ENCODE measurements around the gene ITIH4.
A peak's percentile ranks its signal among the peaks of the same experiment; 100 is the strongest.

ITIH4 gene

GRCh38 chr3:52795298-52795900, 35.1 kb downstream of the ITIH4 start:
- DNase-seq, result no peak

DNA sequence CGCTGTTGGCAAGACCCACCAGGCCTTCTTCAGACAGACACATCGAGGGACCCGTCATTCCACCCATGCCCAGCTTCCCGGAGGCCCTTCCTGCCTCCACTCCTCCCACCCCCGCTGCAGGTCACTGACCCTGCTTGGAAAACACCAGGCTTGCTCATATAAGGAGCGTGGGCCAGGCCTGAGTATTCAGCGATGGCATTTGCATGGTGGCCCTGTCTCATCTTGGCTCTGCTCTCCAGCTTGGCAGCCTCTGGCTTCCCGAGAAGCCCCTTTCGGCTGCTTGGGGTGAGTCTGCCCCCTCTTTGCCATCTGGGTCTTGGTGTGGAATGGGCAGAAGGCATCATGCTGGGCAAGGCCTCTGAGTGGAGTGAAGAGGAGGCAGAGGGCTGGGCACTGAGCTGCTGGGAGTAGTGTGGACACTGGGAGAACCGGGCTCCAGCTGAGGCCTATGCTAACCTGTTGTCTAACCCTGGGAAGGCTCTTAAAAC, 35.8 kb downstream of the ITIH4 start, which contains the start of gene ITIH3:
ITIH3 (plus strand) TSS at position 185 of the 488 bp plus-strand sequence; CDS start at position 193, 8 bp downstream.
- DNase-seq, result no peak

DNA sequence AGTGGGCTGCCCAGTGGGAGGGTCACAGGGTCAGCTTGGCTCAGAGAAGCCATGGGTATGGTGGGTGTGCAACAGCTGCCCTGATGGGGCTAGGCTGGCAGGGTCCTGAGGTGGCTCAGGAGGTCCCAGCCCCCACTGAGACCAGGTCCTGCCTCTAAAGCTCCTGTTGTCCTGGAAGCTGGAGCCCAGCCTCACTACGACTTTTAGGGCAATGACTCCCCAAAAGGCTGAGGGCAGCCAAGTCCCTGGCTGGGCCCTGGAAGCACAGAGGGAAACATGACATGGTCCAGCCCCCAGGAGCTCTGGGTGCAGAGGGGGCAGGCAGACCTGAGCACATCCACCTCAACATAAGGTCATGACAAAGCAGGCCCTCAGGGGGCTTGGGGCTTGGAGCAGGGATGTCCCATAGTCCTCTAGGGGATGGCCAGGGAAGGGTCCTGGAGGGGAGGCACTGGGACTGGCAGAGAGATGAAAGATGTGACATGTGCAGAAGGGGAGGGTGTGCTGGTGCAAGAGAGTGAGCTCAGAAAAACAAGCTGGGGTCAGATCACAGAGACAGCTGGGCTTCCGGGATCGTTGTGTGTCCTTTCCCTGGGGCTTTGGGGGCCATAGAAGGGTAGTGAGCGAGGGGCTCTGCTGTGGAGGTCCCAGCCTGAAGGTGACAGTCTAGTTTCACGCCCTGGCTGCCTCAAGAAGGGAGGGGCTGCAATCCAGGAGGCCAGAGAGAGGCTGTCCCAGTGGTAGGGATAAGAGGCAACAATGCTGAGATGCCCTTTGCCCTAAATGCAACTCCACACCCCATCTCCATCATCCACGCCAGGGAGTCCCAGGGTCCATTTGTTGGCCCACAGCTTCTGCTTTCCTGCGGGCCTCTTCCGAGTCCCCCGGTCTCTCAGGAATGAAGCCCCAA, 36.5 kb downstream of the ITIH4 start:
- no peak for DNase-seq

DNA sequence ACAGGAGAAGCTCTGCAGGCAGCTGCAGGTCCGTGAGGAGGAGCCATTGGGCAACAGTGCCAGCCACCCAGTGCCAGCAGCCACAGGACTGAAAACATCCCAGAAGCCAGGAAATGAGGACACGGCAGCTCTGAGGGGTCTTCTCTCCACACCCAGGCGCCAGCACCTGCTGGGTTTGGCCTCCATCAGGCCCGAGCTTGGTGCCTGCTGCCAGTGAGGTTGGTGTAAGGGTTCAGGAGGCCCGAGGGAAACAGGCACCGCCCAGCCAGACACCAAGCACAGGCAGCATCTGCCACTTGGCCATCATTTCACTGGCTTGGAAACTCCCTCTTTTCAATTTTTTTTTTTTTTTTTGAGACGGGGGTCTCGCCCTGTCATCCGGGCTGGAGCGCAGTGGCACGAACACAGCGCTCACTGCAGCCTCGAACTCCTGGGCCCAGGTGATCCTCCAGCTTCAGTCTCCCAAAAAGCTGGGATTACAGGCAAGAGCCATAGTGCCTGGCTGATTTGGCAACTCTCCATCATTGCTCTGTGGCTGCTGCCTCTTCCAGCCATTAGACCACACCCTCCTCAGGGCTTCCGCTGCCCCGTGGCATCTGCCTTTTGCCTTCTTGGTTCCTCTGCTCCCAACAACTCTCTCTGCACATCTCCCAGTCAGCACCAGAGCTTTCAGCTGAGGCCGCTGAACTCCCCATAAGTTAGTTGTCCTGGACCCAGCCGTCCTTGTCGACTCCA, 37.3 kb downstream of the ITIH4 start:
- DNase-seq, result no peak

- DNase-seq, result peak; percentile 11
These were observed 38.1 kb downstream of the ITIH4 start for GRCh38 chr3:52792413-52792812.

- DNase-seq, result no peak
These were observed 38.5 kb downstream of the ITIH4 start for GRCh38 chr3:52791928-52792327.

- no peak for DNase-seq
These were observed 39.1 kb downstream of the ITIH4 start for GRCh38 chr3:52791366-52791765.

DNA sequence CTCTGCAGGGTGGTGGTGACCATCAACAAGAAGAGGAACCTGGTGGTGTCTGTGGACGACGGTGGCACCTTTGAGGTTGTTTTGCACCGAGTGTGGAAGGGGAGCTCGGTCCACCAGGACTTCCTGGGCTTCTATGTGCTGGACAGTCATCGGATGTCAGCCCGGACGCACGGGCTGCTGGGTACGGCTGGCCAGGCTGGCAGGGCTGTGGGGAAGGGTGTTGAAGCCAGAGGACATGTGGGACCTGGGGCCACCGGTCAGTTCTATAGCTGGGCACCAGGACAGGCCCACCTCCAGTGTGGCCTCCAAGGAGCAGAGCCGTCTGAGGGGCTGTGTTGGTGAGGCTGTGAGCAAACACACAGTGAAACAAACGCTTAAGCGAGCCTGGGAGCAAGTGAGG, 39.7 kb downstream of the ITIH4 start:
- DNase-seq, result no peak

DNA sequence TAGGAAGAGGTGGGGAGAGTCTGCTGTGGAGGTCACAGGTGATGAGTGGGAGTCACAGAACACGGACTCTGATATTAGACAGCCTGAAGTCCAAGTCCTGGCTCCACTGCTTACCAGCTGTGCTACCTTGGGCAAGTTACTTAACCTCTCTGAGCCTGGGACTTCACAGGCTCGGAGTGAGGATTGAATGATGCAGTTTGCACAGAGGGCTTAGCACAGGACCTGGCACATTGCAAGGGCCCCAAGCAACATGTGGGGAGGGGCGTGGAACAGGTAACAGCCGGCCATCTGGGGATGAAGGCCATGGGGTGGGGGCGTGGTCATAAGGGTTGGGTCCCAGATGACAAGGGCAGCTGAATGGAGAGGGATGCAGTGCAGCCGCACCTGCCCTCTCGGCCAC, 40.1 kb downstream of the ITIH4 start:
- no peak for DNase-seq

GRCh38 chr3:52789746-52790040, 40.8 kb downstream of the ITIH4 start:
- DNase-seq, result no peak

- DNase-seq, result no peak
These were observed 41.4 kb downstream of the ITIH4 start for GRCh38 chr3:52788890-52789745.

GRCh38 chr3:52787672-52788625, 42.5 kb downstream of the ITIH4 start:
- no peak for DNase-seq

DNA sequence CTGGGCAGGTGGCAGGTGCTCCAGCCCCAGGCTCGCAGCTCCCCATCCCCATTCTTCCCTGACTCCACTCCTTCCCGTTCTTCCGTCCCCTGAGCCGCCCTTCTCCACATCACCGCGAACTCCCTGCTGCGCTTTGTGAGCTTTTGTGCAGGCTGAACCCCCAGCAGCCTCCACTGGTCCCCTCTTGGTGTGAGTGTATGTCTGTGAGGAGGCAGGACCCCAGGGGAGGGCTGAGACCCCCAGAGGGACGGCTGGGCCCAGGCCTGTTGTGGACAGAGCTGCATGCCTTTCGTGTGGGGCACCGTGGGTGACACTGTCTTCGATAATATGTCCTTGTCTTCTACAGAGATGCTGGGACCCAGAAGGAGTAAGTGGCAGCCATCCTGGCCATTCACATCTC, 43.2 kb downstream of the ITIH4 start:
- DNase-seq, result no peak

- no peak for DNase-seq
These were observed 43.9 kb downstream of the ITIH4 start for GRCh38 chr3:52786330-52787215.

DNA sequence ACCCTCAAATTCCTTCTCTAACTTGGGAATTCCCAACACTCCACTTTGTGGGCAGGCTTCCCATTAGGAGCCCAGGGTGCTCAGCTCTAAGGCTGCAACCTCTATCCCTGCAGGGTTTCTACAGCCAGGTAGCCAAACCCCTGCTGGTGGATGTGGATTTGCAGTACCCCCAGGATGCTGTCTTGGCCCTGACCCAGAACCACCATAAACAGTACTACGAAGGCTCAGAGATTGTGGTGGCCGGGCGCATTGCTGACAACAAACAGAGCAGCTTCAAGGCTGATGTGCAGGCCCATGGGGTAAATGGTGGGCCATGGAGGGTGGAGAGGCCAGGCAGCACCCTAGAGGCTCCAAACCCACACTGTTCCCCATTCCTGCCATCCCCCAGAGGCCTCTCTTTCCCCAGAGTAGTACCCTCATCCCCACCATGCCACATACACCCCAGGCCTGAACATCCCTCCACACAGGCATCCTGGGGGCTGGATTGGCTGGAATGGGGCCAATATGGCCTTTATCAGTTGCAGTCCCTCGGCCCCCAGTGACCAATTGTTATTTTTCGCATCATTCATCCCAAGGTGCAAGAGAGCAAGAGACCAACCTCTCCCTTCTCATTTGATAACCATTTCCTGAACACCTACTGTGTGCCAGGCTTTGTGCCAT, 45.4 kb downstream of the ITIH4 start:
- DNase-seq, result no peak

DNA sequence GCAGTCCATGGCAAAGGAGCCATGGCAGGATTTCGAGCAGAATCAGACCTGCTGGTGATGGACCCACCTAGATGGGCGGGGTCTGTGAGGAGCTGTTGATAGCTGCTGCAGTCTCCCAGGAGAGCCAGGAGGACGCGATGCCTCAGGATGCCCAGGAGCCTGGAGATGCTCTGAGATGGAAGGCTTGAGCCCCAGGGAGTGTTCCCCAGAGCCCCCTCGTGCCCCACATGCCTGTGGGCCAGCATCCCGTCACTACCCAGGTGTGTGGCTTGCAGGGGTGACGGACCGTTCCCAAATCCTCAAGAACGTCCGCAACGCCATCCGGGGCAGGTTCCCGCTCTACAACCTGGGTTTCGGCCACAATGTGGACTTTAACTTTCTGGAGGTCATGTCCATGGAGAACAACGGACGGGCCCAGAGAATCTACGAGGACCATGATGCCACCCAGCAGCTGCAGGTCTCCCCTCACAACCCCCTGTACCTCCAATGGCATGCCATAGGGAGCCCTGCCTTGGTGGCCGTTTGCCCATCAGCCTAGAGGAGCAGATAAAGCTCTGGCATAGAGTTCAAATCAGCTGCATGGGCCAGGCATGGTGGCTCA, 46.4 kb downstream of the ITIH4 start:
- no peak for DNase-seq

DNA sequence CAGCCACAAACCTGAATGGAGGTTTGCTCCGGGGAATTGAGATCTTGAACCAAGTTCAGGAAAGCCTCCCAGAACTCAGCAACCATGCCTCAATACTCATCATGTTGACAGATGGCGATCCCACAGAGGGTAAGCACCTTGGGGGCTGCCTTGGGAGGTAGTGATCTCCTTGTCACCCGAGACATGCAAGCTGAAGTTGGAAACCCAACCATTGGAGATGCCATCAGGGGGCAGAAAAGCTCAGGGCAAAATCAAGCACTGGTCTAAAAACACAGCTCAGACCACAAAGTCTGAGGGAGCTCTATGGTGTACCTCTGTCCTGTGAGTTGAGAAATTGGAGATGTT, 47.3 kb downstream of the ITIH4 start:
- DNase-seq, result no peak

DNA sequence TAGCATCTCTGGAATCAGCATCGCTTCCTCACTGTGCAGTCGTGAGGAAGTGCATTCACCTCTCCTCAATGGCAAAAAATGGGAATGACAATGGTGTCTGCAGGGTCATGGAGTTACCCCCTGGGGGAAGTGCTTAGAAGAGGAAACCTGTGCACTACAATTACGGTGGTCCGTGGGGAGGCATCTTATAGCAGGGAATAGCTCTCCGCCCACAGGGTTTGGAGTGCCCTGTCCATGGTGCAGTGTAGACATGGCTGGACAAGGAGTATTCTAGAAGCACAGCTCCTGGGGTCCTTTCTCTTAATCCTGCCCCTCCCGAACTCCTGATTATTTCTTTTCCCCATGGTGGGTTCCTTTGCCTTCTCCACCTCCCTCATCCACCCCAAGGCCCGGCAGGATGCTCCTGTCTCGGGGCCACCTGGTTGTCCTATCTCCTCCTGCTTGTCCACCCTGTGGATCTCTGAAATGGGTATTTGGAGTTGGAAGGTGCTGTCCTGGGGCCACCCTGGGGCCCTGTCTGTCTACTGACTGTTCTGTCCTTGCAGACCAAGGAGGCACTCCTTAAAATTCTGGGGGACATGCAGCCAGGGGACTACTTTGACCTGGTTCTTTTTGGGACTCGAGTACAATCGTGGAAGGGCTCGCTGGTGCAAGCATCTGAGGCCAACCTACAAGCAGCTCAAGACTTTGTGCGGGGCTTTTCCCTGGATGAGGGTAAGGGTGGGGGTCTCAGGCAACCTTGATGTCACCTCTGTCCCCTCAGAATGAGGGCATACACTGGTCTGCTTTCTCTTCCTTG, 47.9 kb downstream of the ITIH4 start:
- DNase-seq, result no peak

- no peak for DNase-seq
These were observed 48.7 kb downstream of the ITIH4 start for GRCh38 chr3:52781741-52782140.

All from OCI-M1 (cell line).